HG03558 (cell line): ENCODE results near the gene TBC1D9B.

ENCODE experiments used
- ATAC-seq: cut with Tn5 transposase; IDR thresholded peaks from one replicate; pipeline ENCODE4 v1.9.1; 2021; ENCODE audit warnings: moderate number of reproducible peaks; ENCODE audit not compliant: unreplicated experiment; ENCODE audit errors: extremely low read depth

Gene TBC1D9B

DNA sequence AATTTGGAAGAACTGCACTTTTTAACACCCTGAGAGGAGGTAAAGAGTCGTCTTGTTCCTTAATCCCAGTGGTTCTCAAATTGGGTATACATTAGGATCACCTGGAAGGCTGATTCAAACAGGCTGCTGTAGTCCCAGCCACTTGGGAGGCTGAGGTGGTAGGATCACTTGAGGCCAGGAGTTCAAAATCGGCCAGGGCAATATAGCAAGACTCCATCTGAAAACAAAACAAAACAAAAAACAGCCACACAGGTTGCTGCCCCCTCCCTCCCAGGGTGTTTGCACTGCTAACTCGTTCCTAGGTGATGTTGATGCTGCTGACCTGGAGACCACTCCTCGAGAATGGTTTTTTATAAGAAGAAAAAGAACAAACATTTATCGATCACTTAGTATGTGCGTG lies 1.5 kb upstream of the TBC1D9B start:
- ATAC-seq: no peak

DNA sequence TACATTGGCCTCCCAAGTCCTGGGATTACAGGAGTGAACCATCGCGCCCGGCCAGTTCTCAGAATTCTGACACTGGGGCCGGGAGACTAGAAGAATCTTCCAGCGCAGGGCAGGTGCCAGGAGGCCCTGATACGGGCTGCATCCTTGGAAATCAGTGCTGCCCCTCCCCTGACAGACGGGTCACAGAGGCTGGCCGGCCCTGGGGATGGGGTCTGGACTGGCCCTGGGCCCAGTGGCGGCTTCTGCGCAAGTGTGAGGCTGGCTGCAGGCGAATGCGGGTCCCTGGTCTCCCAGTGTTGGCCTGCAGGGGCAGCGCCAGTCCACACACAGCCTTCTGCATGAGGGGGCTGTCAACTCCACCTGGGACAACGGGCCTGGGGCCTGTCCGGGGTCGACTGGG lies 831 bp upstream of the TBC1D9B start:
- no peak for ATAC-seq

DNA sequence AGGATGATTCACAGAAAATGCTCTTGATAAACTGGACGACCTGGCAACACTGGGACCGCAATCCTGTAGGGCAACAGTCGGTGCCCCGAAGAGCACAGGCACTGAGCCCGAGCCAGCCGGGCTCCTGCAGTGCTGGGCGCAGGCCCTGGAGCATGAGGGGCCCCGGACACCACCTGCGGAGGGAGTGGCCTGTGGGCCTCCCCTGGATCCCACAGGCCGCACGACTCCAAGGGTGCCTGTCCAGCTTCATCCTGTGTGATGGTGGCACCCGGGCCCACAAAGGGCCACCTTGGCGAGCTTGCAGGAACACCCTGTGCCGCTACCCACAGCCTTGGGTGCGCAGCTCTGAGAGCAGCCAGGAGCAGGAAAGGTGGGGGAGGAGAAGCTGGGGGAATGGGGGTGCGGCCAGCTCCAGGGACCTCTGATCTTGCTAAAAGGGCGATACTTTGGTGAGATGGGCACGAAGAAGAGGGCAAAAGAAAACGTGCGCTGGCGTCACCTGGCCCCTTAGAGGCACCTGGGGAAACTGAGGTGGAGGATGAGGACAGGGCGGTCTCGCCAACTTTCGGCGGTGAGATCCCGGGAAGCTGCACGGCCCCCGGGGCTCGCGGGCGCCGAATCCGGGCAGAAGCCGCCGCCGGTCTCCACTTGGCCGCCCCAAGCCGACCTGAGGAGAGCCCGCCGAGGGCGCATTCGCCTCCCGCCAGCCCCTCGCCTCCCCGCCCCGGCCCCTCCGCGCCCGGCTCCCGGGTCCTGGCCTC lies 722 bp downstream of the TBC1D9B start:
- no peak for ATAC-seq

DNA sequence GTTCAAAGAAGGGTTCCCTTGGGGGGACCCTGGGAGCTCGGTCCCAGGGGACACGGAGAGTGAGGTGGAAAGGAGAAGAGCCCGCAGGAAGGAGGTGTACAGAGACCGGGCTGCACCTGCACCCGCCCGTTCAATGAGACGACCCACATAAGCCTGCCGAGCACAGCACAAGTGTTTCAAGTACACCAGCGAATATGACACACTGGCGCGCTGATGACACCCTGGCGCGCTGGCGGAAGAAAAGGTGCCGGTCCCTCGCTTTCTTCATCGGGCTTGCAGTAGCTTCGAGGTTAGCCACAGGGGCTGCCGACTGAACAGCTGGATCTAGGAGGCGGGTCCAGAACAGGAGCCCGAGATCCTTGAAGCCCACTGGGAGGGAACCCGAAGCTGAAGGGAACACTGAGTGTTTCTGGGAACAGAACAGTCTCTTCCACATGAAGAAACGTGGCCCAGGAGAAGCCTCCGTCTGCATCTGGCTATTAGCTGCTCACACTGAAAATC lies 1.4 kb downstream of the TBC1D9B start:
- no peak for ATAC-seq

DNA sequence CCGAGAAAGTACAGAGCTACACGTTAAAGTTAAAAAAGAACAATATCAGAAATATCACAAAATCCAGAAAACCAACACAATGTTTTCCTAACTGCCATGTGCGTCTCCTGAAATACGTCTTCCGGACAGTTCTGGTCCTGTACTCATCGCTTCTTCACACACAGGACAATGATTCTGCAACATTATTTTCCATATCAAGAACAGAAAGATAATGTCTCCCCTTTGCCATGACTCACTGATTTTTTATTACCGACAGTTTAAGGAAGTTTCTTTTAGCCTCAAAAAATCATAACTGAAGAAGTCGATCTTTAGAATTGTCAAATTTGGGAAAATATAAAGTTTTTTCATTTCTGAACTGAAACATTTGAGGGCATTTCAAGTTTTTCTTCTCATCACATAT lies 2.5 kb downstream of the TBC1D9B start:
- no peak for ATAC-seq

DNA sequence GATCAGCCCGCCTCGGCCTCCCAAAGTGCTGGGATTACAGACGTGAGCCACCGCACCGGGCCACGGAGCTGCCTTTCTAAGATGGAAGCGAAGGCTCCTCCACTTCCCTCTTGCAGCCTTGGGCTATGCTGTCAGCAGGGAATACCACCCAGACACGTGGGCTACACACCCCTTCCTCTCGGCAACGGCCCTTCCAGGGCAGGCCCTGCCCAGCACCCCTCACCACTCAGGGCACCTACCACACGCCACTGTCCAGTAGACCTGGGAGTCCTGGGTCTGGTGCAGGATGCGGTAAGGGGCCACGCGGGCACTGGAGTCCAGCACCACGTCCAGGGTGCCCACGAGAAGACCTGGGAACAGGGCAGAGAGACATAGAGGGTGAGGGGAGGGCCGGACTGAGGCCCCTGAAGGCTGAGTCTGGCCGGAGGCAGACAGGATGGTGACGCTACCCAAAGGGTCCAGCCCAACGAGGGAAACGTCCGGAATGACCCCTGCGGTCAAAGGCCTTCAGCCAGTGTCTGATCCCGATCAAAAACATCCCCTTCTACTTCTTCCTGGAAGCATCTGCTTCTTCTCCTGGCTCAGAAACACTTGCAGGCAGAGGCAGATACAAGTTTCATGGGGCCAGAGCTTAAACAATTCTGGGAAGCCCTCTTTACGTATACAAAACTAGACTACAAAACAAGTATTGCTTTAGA lies 3.1 kb downstream of the TBC1D9B start:
- ATAC-seq: no peak

DNA sequence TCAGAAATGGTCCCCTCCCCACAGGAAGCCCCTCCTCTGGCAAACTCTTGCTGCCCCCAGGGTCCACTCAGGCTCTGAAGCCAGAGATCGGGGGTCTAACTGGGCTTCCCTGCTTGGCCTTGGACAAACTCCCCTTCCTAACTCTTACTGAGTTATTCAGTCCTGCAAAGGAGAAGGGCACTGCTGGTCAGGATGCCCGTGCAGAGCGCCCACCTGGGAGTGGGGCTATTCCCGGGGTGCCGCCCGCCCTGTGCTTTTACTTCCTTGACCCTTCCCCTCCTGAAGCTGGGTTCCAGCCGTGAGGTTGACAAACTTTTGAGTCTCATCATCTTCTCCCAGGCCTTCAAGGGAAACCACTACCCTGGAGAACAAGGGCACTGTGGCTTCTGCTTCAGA lies 4.9 kb downstream of the TBC1D9B start:
- ATAC-seq: no peak

DNA sequence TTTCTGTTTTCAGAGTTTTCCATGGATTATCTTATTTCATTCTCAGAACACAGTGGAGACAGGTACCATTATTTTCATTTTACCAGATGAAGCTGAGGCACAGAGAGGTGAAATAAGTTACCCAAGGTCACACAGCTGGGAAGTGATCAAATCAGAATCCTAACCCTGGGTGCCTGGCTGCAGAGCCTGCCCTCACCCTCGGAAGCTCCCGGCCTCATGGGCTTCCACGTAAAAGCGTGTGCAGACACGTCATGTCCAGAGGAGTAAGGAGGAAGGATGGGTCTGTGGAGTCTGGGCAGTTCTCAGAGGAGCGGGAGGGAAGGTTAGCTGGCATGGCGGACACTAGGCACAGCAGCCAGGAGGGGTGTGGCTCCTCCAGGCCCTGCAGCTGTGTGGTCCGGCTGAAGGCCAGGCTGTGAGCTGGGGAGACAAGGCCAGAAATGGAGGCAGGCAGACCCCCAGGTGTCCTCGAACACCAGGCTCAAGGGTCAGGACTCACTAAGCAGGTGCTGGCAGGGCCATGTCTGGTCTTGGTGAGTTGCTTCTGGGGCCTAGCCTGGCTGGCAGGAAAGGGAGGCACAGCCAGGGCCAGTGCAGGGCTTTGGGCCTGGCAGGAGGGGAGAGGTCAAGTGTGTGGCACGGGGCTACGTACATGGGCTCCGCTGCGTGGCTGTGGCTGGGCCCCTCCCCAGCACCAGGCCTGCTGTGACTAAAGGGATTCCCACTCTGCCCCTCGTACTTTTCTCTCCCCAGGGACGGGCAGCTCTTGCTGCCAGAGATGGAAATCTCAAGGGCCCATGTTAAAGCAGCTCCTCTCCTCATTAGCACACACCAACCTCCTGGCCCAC lies 5.6 kb downstream of the TBC1D9B start:
- ATAC-seq: no peak

DNA sequence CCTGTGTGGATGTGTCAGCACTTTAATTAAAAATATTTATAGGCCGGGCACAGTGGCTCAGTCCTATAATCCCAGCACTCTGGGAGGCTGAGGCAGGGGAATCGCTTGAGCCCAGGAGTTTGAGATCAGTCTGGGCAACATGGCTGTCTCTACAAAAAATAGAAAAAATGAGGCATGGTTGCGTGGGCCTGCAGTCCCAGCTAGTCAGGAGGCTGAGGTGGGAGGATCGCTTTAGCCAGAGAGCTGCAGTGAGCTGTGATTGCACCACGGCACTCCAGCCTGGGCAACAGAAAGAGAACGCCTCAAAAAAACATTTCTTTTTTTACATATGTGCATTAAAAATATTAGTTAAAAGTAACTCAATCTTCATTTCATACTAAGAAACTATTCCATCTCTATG lies 6.2 kb downstream of the TBC1D9B start:
- no peak for ATAC-seq

DNA sequence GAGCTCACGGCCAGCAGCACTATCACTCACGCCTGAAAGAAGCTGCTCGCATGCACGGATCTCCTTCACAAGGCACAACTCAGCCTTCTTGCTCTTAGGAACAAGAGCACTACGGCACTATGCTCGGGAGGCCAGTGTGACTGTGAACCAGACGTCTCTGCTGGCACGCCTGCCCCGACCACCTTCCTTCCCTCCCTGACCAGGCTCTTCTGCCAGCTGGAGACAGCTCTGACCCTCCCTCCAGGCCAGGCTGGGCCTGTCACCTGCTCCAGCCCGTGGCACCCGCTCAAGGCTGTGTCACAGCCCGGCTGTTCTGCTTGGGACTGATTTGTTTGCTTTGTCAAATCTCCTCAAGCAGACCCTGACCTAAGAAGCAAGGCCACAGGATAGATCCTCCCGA lies 7.0 kb downstream of the TBC1D9B start:
- ATAC-seq: no peak

DNA sequence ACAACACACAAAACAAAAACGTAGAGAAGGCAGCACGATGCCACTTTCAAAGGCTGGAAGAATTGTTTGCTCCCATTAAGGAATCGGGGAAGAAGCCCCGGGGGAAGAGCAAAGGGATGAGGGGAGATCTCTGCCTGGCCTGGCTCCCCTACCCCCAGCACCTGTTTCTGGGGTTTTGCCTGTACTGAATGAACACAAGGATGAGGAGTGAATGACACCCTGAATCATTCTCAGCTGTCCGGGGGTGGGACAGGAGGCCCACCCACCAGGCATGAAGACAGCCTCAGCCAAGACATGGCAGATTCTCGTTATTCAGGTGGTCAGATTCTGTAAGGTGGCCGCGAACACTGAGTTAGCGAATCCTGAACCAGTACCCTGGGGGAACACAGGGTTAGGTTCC lies 7.5 kb downstream of the TBC1D9B start:
- ATAC-seq: no peak

DNA sequence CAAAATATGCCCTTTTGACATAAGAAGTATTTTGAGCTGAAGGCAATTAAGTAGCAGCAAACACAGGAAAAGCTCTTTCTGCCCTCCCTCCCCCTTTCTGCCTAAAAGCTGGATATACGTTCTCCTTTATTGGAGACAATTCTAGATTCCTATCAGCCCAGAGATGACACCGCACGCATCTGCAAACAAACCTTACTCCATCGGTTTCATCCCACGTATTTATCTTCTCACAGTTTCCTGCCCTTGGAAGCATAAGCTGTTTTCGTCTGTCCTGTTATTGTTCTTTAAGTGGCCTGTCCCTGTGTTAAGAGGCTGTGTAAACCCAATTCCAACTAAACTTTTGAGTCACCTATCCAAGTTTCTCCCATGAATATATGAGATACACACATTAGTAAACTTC lies 11.8 kb downstream of the TBC1D9B start:
- ATAC-seq: no peak

DNA sequence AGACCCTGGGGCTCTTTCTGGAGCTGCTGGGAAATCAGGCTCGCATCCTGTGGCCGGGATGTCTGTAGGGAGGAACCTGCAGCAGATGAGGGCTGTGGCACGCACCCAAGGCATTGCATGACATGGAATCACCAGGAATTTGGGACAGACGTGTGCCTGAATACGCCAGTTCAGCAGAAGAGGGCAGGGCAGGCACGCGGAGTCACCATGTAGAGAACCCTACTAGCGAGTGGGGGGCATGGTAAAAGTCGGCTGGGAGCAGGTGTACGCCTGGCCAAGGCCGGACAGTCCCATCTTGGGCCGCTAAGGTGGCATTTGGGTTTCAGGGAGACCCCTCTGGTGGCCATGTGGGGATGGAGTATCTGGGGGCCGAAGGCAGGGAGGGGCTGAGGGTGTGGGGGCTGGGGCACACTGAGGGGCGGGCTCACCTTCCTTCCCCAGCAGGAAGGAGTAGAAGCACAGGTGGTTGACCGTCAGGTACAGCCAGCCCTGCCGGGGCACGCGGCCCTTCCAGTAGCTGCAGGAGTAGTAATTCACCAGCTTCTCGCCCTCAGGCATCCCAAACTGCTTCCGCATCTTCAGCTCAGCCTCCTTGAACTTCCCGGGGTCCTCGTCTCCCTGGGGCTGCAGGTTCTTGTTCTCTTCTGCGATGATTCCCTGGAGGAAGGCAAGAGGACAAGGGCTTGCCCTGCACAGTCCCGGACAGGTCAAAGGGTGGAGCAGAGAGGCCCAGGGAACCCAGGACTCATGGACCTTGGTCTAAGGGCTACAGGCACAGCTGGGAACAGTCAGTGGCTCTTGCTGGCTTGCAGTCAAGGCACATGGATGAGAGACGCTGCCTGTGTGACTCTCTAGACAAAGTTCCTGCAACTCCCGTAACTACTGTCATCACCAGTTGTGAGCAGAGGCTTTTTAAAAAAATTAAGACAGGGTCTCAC lies 13.5 kb downstream of the TBC1D9B start:
- ATAC-seq: no peak

DNA sequence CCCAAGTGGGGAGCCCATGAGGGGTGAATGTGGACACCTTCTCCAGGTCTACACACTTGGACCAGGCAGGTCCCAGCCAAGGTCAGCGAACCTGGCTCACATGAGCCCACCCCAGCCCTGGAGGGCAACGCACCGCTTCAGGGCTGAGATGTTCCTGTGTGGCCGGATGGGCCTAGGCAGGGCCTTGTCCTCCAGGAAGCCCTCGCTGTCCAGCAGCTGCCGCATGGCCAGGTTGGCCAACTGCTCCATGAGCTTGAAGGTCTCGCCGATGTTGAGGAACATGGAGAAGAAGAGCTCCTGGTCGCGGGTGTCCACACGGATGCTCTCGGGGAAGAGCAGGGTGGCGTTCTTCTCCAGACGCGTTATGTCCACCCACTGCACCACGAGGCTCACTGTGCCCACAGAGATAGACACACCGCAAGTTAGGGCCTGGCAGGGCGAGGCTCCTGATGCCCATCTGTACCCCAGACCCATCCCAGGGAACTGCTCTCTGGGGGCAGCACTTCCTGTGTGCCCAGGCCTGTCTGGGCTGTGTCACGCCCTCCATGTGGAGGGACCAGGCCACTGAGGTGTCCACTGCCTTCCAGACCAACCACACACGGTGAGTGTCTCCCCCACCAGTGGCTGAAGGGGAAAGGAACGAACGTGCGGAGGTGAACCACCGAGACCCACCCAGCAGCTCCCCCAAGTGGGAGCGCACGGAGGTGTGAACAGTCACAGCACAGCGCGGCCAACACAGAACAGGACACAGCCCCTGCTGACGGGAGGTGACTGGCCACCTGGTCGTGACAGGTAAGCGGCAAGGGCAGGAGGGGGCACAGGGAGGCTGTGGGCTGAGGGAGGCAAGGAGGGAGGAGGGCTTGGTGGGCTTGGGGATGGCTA lies 14.4 kb downstream of the TBC1D9B start:
- ATAC-seq: no peak

DNA sequence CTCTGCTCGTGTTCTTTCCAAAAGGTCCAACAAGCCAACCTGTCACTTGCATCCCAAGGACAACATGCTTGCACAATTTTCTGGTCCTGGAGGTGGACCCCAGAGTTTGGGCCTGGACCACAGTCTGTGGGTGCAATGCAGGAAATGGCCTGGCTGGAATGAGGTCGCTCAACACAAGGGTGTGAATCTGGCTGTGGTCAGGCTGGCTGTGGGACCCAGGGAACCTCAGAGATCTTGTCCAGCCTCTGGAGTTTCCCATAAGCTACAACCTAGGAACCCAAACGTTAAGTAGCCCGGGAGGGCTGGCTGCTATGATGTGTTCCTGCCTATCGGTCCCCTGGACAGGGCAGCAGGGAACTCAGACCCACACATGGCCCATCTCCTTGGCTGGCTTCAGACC lies 15.4 kb downstream of the TBC1D9B start:
- ATAC-seq: no peak

DNA sequence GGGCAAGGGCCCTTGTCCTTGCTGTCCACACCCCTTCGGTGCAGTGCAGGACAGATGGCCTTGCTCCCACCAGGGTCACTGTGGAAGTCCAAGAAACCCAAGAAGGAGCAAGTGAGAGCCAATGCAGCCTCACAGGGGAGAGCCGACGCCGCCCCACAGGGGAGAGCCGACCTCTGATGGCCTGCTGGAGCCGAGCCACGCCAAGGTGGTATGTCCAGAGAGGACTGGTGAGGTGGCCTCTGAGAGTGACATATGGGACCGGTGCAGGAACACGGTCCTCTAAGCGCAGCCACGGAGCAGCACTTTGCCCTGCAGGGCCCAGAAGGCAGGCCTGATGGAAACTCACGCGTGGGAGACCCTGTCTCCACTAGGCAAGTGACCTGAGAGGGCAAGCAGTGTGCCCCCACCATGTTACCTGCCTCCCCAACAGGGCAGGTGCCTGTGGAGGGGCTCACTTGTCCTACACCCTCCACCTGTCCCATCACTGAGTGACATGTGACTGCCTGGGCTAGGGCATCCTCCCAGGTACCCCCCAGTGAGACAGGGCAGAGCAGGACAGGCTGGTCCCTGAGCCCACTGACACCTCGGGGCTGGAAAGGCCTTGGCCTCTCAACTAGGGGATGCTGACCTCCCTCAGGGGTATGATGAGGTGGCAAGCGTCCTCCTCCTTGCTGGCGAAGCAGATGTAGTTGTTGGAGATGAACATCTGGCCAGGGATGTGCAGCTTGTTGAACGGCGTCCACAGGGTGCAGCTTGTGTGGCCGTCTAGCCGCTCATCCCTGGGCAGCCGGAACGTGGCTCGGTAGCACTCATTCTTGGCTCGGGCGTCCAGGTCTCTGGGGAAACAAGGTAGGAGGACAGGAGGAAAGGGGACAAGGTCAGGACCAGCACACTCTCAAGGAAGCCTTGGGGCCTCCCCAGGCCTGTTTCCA lies 16.7 kb downstream of the TBC1D9B start:
- ATAC-seq: no peak

DNA sequence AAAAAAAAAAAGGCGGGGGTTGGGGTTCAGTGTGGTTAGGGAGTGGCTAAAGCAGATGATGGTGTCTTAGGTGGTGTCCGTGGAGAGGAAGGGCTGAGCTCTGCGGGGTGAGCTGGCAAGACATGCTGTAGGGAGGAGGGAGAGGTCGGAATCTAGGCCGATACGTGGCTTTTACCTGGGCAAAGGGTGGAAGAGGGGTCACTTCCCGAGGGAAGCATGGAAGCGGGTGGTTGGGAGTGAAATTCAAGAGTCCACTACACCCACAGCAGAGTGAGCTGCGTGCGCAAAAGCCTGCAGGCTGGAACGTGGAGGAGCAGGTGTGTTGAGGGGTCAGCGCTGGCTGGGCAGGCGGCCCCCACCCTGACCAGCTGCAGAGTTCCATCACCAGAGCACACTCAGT lies 17.8 kb downstream of the TBC1D9B start:
- ATAC-seq: no peak

DNA sequence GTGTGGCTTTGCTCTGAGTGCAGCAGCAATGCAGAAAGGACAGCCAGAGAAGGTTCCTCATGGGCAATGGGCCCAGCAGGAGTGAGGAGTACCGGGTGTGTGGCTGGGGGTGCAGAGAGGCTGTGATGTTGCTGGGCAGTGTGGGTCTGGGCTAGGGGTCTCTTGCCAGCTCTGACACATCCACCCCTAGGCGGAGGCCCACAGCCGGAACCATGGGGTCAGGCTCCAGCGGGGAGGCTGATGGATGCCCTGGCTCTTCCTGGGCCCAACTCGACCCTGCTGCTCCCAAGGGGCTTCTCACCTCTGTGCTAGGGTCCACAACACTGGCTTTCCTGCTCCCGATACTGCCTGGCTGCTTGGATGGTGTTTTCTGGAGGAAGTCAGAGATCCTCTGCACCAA lies 19.9 kb downstream of the TBC1D9B start:
- no peak for ATAC-seq
